Measurements from ENCODE around the gene LRBA.

DNA sequence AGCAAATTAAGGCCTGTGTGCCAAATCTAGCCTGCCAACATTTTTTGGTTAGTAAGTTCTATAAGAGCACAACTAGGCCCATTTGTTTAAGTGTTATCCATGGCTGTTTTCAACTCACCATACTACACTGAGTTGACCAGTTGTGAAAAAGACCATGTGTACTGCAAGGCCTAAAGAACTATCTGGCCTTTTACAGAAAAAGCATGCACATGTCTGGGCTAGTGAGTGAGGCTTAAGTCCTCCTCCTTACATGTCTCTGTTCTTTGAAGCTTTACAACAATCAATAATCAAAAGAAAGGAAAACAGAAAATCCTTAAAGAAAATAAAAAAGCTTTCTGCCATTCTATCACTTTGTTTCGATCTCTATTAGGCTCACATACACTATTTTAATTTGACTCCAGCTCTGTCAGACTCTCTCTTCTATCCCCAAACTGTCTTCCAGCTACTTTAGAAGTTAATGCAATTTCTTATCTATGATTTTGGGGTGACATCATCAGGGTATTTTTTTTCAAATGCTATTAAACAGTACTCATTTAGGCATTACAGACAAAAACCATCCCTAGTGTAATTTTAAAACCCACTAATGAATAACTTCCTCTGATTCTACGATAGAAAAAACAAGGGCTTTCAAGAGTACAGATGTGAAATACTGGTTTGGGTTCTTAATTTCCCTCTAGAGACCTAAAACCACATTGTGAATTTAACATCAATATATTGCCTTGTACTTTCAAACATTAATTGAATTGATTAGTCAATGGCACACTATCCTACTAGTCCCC, 271.3 kb downstream of the LRBA start:
- TF ChIP-seq TAF1 (IDR thresholded peaks at IDR 0.05; ENCODE audit: borderline replicate concordance, low read depth, low read length) (no peak), GATA2 (CRISPR knock-in tag; IDR thresholded peaks at IDR 0.05) (peak; percentile 71), ZBTB33 (IDR thresholded peaks at IDR 0.05; ENCODE audit: borderline replicate concordance, low read depth) (no peak), CTCF (IDR thresholded peaks at IDR 0.05) (no peak), EP300 (IDR thresholded peaks at IDR 0.05; ENCODE audit: borderline replicate concordance in 1 of 2, low read depth in 1 of 2, low read length in 1 of 2) (peak in 1 of 2 experiments; percentile 68; a peak in 1 of 4 replicates), JUND (IDR thresholded peaks at IDR 0.05) (no peak), NRF1 (IDR thresholded peaks at IDR 0.05; ENCODE audit: low read depth, low read length) (no peak)

All from SK-N-SH (cell line).